ENCODE data around the gene DISC1. TPM values are rescaled to one million over a fixed set of nuclear protein-coding genes. Genes with fewer than 3 reads are reported as not detected.

The DISC1 gene
- polyA plus RNA-seq, 1 of the 3 experiments (the other 2 are of a cell fraction): 1.7 TPM

DNA sequence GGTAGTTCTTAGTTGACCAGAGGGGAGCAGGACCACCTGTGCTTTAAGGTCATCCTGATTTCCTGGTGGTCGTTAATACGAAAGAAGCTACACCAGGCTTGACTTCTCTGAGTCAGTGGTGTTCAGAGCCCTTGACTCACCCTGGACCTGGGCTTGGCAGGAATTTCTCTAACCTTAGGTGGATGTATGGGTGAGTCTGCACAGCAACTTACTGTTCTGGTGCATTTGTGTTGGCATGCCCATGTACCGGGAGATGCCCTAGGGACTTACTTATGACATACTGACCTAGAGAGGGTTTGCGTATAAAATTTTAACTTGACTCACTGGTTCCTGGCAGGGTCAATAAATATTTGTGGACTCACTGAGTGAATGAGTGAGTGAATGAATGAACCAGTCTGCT is 304.6 kb downstream of the DISC1 start:
- no peaks in the 10 kb centered on the region for H3K9me3 ChIP-seq
- ChIA-PET POLR2A (no interaction called here), CTCF (interaction anchor here (0.8 to 1.8 kb wide), 4 partner anchors 40 to 175 kb away, joined by 3 to 5 read pairs (median 4); no protein-coding TSS in a partner anchor)
- H3K4me3 ChIP-seq (ENCODE audit: low read depth in 2 of 2, low read length in 1 of 2): no peak overlapping the region; a peak in 1 of 4 replicates
- H3K79me2 ChIP-seq (ENCODE audit: insufficient read depth): no peaks in the 10 kb centered on the region
- DNase-seq: no peak
- no peak overlapping the region for H2AFZ ChIP-seq (ENCODE audit: low read depth)
- H3K9me2 ChIP-seq: no peaks in the 10 kb centered on the region
- peaks cover 0 to 39% of the 10 kb centered on the region in 2 experiments; a peak in 3 of 4 replicates for H3K4me1 ChIP-seq (ENCODE audit: control insufficient read depth in 1 of 2, insufficient read depth in 2 of 2, low read depth in 1 of 2, low read length in 1 of 2)
- H3F3A ChIP-seq (replicated peaks; ENCODE audit: insufficient read depth): no peaks in the 10 kb centered on the region
- H4K20me1 ChIP-seq (ENCODE audit: insufficient read depth): no peaks in the 10 kb centered on the region
- H3K9ac ChIP-seq: no peak overlapping the region
- H3K4me2 ChIP-seq: no peak overlapping the region
- WGBS (ENCODE audit: low lambda C conversion rate): 96% methylated on average over 4 of the region's 4 CpGs
- no peaks in the 10 kb centered on the region for H3K36me3 ChIP-seq (replicated peaks in 1 of 2; ENCODE audit: control insufficient read depth in 1 of 2, insufficient read depth in 2 of 2, low read length in 1 of 2)
- TF ChIP-seq RXRA (IDR thresholded peaks at IDR 0.05; ENCODE audit: borderline replicate concordance, low read depth) (no peak), FOXM1 (IDR thresholded peaks at IDR 0.05; ENCODE audit: low read depth) (no peak), TEAD4 (IDR thresholded peaks at IDR 0.05; ENCODE audit: borderline replicate concordance, insufficient read depth) (no peak), FOXJ3 (CRISPR knock-in tag; IDR thresholded peaks at IDR 0.05) (no peak)
- H3K27me3 ChIP-seq (ENCODE audit: insufficient read depth): no peaks in the 10 kb centered on the region
- peak overlapping the region in 1 of 2 experiments; percentile 85; a peak in 2 of 4 replicates for H3K27ac ChIP-seq (ENCODE audit: low read depth in 2 of 2, low read length in 1 of 2)

DNA sequence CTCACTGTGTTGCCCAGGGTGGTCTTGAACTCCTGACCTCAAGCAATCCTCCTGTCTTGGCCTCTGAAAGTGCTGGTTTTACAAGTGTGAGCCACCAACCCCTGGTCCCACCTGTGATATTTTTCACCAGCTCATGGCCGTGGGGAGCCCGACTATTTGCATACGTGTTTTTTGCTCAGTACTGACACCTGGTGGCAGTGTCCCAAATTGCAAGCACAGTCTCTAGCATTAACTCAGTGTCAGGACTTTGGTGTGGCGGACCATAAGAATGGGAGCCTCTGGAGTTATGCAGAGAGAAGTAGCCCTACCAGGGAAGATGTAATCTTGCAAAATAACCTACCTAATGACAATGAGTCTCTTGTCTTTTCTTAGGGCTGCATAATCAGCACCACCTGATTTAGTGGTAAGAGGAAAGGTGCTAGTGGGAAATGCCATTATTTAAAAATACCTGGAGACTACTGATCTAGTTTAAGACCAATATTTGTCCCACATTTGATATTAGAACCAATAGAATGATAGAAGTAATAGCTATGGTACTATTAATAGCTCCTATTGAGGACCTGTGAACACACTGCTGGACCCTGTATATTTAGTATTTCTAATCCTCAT is 305.4 kb downstream of the DISC1 start:
- ChIA-PET CTCF (interaction anchor here (0.7 to 1.5 kb wide), 6 partner anchors 9 to 821 kb away, joined by 3 to 5 read pairs (median 3); no protein-coding TSS in a partner anchor), POLR2A (no interaction called here)
- no peak overlapping the region for H3K4me2 ChIP-seq
- 75% methylated on average over 4 of the region's 4 CpGs for WGBS (ENCODE audit: low lambda C conversion rate)
- no peaks in the 10 kb centered on the region for H3K79me2 ChIP-seq (ENCODE audit: insufficient read depth)
- DNase-seq: no peak
- no peaks in the 10 kb centered on the region for H3K9me2 ChIP-seq
- no peak overlapping the region for H3K9ac ChIP-seq
- H3F3A ChIP-seq (replicated peaks; ENCODE audit: insufficient read depth): no peaks in the 10 kb centered on the region
- H4K20me1 ChIP-seq (ENCODE audit: insufficient read depth): no peaks in the 10 kb centered on the region
- no peak overlapping the region for H2AFZ ChIP-seq (ENCODE audit: low read depth)
- H3K36me3 ChIP-seq (replicated peaks in 1 of 2; ENCODE audit: control insufficient read depth in 1 of 2, insufficient read depth in 2 of 2, low read length in 1 of 2): no peaks in the 10 kb centered on the region
- no peaks in the 10 kb centered on the region for H3K9me3 ChIP-seq
- TF ChIP-seq SIN3A (IDR thresholded peaks at IDR 0.05; ENCODE audit: borderline replicate concordance, low read depth, low read length): no peak
- no peak for TF ChIP-seq POLR2AphosphoS5 (IDR thresholded peaks at IDR 0.05; ENCODE audit: low read depth, low read length)
- peak; percentile 62 for TF ChIP-seq CTCF (IDR thresholded peaks at IDR 0.05)
- no peak for TF ChIP-seq RXRA (IDR thresholded peaks at IDR 0.05; ENCODE audit: borderline replicate concordance, low read depth)
- no peak for TF ChIP-seq ELF1 (IDR thresholded peaks at IDR 0.05)
- no peak overlapping the region for H3K27ac ChIP-seq (ENCODE audit: low read depth in 2 of 2, low read length in 1 of 2)
- peaks cover 0 to 47% of the 10 kb centered on the region in 2 experiments; a peak in 3 of 4 replicates for H3K4me1 ChIP-seq (ENCODE audit: control insufficient read depth in 1 of 2, insufficient read depth in 2 of 2, low read depth in 1 of 2, low read length in 1 of 2)
- no peak overlapping the region for H3K4me3 ChIP-seq (ENCODE audit: low read depth in 2 of 2, low read length in 1 of 2)
- no peaks in the 10 kb centered on the region for H3K27me3 ChIP-seq (ENCODE audit: insufficient read depth)

All from SK-N-SH (cell line).